HG02678 (cell line): ENCODE data around the gene RALGDS.

ENCODE experiments used
- ATAC-seq: cut with Tn5 transposase; IDR thresholded peaks from one replicate; pipeline ENCODE4 v1.9.1; 2021; ENCODE audit warnings: mild to moderate bottlenecking, moderate library complexity; ENCODE audit not compliant: unreplicated experiment

RALGDS gene

DNA sequence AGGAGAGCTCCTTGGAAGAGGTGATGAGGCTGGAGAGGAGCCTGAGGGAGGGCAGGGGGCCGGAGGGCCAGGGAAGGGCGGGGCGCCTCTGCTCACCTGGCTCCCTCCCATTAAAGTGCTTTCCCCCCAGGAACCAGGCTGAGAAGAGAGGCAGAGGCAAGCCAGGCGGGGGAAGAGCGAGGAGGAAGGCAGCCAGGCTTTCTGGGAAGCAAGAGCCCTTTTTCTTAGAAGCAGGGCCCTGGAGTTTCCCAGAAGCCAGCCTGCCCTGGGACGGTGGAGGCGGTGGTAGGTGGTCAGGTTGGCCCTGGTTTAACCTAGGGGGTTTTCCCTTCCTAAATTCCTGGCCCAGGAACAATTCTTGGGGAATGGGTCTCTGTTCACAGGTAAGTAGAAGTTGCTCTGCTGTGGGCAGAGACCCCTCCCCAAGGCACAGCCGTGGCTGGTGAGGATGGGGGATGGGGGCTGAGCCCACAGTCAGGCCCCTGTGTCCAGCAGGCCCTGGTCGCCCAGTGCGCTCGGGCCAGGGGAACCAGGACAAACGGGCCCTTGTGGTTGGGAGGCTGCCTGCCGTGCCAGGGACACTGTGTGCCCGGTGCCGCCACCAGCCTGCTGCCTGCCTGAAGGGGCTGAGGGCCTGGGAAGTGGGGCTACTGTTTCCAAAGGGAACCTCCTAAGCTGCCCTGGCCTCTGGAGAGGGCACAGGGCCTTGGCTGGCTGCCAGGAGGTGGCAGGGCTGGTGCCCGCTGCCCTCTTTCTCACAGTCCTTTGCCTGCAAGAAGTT lies 16.6 kb upstream of the RALGDS start:
- no peak for ATAC-seq

DNA sequence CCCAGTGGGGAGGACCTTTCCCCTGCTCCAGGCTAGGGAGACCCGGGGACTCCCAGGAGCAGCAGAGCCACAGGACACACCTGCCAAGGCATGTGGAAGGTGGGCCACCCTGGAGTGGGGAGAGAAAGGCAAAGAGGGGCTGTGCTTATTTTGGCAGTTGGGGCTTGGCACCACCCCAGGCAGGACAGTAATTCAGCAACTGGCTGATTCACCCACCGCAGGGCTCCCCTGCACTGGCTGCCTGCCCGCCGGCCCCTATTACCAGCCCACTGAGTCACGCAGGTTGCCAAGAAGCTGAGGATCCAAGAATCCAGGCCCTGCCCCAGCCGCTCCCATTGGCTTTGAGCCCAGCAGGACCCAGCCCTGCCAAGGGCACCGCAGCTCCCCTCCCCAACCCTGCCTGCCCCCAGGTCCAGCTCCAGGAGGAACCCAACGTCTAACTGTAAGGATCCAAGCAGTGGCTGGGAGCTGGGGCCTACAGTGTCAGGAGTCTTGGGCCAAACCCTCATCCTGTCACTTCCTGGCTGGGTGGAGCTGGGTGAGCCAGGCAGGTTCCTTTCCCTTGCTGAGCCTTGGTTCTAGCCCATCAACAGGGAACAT lies 14.2 kb upstream of the RALGDS start:
- no peak for ATAC-seq

DNA sequence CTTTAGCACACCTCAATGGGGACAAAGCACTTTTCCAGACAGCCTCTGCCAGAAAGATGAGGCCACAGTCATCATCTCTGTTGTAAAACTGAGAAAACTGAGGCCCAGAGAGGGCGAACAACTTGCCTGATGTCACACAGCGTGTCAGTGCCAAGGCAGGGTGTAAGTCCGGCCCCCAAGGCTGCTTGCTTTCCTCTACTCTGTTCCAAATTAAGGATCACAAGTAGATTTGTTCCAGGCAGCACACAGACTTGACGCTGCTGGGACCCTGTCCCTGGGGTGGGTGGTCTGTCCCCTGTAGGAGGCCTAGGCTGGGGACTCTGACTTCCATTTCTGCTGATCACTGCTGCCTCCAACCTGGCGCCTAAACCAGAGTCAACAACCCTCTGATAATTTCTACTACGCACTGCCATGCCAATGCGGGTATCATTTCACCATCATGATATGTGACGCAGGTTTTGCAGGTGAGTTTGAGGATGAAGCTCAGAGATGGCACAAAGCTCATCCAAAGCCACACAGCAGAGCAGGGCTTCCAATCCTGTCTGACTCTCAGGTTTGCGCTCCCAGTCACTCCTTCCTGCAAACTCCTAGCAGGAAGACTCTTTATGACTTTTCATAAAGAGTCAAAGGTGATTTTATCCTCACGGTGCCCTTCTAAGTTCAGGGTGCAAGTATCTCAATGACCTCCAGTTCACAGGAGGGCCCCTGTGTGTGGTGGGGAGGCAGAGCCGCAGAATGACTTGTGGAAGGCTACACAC lies 13.5 kb upstream of the RALGDS start:
- ATAC-seq, result no peak

DNA sequence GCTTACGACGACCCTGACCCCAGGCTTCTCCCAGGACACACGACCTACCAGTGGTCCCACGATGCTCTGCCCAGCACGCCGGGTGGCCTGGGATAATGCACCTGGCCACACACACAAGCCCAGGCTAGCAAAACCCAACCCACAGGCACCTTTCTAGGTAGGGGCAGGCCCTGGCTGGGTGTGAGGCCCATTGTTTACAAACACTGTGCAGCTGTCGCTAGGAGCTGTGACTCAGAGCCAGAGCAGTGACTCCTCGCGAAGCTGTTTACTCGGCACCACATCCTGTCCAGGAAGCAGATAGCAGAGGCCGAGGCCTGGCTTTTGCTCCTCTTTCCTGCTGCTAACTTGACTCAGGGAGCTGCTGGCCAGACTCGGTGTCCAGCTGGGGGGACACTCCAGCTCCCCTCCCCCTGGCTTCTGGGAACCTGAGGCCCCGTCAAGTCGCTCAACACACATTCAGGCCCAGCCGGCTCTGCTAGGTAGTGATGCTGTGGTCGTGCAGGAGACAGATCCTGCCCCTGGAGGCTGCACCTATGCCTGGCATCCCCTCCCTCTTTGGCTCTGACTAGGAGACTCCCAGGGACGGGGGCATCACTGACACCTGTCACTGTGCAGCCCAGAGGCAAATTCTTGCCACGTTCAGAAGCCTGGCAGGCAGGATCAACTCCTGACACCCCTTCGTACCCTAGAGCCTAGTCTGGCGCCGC lies 12.8 kb upstream of the RALGDS start:
- ATAC-seq, result peak; percentile 82

DNA sequence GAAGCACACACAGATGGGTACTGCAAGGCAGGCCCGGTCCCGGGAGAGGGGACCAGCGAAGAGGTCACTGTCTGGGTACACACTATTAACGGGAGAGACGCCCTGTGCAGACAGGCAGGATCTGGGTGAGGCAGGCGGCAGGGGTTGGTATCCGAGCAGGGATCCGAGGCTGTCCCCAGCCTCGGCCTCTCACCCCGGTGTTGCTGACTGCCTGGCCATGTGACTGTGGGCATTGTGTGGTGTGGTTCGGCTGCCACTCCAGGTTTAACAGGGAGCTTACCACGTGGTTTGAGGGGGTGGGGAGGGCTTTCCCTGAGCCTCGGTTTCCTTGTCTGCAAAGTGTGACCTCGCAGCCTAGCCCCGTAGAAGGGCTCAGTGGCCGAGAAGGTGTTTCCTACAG lies 11.1 kb upstream of the RALGDS start:
- no peak for ATAC-seq

DNA sequence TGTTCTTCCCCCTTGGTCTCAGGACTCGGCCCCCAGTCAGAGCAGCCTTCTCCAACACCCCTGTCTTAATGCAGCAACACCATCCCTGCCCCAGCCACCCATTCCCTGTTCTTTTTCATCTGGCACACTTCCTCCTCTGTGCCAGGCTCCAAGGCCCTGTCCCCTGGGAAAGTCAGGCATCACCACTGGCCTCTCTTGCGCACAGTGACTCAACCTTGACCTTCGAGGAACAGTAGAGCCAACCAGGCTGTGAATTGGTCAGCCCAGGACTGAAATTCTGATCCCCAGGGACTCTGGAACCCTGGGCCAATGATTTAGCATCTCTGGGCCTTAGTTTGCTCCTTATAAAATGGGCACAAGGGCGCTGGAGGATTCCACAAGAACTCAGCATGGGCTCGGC lies 10.5 kb upstream of the RALGDS start:
- no peak for ATAC-seq

DNA sequence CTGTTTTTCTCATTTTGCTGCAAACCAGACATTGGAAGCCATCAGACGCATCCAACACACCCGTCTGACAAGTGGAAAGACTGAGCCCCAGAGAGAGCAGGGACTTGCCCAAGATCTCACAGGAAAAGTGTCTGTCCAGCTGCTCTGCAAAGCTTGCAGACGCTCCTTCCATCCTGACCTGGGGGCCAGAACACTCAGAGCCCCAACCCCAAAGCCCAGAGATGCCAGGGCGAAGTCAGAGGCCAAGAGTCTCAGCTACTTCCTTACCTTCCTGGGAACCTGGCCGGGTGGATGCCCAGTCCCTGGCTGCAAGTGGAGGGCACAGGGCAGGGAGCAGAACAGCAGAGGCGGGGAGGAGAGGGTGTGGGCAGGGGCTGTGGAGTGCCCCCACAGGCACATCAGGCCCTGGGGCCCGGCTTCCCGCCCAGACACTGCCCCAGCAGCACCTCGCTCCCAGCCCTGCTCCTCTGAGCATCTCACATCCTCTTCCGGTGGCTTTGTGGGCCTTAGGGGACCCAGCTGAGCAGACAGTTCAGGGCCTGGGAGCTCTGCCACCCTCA lies 9.7 kb upstream of the RALGDS start:
- peak; percentile 48 for ATAC-seq

DNA sequence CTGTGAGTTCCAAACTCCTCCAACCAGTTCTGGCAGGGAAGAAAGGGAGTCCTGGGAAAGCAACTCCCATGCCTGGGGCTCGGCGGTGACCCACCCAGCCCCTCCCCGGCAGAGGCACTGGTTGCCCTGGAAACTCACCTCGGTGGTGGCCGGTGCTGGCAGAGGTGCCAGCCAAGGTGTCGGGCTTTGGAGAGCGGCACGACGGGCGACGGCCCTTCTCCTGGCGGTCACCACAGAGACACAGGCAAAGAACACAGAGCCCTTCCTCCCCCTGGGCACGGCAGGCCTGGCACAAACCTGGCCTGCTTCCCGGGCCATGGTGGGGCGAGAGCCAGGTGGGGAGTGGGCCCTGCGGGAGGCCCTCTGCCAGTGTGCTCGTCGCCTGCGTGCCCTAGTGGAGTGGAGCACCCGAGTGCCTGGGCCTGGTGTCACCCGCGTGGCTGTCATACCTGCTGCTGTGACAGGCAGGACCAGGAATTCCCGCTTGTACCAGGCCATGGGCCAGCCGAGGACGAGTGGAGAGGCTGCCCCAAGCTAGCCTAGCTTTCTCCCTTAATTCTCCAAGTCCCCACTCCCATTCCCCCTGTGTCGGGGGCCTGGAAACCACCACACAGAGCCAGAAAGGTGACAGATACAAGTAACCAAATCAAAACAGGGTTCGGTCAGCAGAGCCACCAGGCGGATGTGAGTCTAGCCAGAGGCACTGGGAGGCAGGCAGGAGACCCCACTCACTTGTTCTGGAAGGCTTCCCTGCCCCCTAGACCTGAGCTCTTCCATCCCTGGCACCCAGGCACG lies 8.2 kb upstream of the RALGDS start:
- ATAC-seq, result no peak

DNA sequence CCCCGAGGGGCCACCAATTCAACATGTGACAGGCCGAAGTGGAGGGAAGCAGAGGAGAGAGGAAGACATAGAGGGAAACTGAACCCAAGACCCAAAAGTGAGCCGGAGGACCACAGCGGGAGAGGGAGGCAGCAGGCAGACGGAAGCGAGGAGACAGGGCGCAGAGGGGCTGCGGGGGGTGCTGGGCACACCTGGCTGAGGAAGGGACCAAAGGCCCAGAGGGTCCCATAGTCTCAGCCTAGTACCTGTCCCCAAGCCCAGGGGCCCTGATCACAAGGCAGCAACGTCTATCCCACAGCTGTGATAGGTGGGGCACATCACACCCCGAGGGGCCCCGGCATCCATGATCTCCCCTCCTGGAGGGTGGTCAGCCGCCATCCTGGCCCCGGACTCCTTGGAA lies 7.1 kb upstream of the RALGDS start:
- no peak for ATAC-seq

DNA sequence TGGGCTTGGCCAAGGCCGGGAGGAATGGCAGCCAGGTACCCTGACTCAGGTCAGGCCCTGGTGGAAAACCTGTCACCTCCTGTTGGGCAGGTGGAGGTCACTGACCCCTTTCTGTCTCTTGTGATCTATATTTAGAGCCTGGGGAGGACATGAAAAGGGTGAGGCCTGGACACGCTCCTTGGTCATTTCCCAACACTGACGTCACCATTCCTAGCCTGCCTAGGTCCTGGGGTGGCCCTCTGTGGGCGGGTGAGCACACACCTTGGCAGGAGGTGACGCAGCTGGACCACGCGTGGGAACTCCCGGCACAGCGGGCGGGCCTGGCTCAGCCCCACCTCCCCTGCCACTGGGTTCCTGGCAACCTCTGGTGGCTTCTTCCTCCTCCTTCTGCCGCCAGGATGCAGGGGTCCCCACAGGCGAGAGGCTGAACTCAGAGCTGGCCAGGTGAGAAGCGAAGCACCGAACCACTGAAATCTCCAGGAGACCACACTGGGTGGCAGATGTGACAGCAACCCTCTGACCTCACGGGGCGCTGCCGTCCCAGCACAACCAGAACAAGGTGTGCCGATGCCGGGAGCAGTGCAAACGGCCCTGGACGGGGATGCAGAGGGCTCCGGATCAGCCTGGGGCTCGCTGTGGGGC lies 6.4 kb upstream of the RALGDS start:
- ATAC-seq, result no peak

DNA sequence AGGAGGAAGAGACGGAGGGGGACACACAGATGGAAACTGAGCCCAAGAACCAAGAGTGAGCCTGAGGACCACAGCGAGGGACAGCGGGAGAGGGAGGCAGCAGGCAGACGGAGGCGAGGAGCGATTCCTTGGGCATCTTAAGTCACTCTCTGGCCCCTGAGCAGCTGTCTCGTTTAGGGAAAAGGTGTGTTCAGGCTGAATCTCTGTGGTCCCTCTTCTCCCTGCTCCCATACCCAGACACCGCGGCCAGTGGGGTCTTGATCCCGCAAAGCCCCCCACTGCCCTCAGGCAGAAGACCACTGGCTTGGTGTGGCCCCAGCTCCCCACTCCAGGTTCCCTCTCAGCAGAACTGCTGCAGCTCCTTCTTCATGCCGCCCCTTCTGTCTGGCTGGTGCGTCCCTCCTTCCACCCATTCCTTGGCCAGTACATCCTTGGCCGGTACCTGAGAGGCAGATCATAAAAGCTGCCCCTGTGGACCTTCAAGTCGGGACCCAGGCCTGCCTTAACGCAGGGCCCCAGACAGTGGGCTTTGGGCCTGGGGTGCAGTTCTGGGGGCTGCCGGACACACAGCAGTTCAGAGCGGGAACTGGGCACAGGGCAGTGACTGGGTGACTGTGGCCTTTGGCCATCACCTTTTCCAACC lies 5.8 kb upstream of the RALGDS start:
- no peak for ATAC-seq

DNA sequence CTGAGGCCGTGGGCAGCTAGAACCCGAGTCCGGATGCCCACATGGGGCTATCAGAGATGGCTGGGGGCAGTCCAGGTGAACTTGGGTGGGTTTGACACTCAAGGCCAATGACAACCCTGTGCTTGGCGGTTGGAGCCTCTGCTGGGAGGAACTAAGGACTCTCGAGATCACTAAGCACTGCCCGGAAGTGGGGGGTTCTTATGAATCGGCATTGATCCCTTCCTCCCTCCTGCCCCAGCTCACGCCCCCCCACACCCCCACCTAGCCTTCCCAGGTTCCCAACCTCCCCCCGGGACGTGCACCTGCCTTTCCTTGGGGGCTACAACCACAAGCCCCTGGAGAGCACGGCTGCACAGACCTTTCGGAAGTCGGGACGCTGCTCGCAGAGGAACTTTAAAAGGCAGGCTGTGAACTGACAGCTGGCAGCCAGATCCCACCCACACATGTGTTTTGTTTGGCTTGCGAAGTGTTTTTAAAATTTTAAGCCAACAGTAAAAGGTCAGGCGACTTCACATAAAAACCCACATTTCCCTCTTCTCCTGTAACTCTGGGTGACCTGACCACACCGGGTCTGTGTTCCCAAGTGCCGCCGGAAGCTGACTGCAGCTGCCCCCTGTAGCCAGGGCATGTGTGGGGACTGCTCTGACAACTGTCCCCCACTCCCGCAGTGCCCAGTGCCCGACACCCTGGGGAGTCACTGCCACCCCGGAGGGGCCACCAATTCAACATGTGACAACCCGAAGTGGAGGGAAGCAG lies 5.1 kb upstream of the RALGDS start:
- ATAC-seq, result no peak

DNA sequence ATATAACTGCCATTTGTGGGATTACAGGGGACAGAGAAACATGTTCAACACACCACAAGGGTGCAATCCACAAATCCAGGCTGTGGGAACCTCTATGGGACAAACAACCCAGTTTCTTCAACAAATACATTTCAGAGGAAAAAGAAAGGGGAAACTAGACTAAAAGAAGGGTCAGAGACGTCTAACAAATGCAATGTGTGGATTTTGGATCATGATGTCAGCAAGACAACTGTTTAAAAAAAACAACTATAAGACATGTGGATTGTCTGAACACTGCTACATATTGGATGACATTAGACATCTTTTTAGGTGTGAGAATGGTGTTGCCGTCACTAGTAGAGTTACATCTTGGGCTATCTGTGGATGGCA lies 3.9 kb upstream of the RALGDS start:
- no peak for ATAC-seq

DNA sequence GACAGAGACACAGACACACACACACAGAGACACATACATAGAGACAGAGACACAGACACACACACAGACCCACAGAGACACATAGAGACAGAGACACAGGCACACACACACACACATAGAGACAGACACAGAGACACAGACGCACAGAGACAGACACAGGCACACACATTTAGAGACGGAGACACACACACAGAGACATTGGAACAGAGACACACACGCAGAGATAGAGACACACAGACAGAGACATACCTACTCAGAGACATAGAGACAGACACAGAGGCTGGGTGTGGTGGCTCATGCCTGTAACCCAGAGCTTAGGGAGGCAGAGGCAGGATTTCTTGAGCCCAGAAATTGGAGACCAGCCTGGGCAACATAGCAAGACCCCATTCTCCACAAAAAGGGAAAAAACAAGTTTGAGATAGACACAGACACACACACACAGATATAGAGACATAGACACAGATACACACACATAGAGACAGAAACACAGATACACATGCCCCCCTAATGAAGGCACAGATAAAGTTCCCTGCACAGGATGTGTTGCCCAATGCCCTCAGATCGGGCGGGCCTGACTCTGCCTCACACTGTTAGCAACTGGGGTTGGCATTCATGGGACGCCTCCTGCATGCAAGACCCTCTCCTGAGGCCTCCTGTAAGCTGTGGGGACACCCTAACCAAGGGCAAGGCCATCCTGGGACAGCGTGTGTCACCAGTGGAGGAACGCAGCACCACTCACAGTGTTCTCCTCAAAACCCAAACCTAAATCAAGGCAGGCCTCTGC lies 3.3 kb upstream of the RALGDS start:
- ATAC-seq, result no peak

DNA sequence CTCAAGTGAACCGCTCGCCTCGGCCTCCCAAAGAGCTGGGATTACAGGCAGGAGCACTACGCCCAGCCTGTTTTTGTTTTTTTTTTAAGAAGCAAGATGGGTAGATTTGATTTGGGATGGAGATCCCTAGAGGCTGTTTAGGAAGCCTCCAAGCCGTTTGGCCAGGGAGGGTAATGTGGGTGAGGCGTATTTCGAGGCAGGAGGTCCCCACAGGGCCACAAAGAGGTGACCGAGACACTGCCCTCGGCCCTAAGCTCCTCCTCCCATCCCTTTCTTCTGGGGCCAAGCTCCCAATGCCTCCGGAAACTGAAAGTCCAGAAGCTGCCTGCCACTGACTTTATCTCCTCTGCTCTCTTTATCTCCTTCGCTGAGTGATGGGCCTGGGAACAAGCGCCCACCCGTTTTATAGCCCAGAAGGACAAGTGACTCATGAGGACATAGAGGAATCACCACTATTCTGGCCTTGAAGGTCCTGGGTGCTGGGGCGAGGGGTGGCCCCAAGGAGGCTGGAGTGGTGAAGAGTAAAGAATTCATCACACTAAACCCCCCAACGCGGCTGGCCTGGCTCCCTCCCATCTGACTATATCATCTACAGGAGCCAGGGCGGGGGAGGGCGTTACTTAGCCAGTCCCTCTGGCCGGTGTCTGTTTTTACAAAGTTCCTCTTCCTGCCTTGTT lies 2.0 kb upstream of the RALGDS start:
- ATAC-seq, result no peak

DNA sequence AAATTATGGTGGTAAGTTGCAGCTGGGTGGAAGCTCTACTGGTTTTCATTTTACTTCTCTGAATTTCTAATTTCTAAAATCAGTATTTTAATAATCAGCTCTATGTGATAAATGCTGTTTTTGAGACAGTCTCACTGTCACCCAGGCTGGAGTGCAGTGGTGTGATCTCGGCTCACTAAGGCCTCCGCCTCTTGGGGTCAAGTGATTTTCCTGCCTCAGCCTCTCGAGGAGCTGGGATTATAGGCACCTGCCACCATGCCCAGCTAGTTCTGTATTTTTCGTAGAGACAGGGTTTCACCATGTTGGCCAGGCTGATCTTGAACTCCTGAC lies 1.5 kb upstream of the RALGDS start:
- ATAC-seq, result no peak

DNA sequence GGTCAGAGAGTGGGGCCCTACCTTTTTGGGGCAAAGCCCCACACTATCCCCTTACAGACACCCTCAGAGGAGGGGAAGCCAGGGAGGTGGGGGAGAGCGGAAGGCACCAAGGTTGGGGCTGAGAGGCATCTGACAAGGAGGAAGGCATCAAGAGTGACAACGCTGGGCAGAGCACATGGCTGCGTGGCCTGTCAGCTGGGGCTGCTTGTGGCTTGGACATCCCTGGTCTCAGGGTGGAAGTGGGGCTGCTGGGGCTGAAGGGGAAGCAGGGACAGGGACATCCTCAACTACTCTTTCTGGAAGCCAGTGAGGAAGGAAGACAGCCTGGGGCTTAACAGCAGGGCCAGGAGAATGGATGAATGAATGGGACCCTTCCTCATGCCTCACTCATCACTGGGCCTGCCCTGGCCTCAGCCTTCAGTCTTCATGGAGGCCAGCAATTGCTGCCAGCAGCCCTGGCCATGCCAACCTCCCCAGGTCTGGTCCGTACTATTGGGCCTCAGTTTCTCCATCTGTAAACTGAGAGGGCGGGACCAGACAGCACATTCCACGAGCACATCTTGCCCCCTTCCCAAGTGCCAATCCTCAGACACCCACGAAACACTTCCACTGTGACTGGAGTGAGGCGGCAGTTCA lies 993 bp upstream of the RALGDS start:
- no peak for ATAC-seq
